Posterior vena cava (tissue), 2 donors: Measurements from ENCODE around the gene CCL18. TPM values are rescaled to one million over a fixed set of nuclear protein-coding genes. Genes with fewer than 3 reads are reported as not detected.
"Not testable (repeated sequence)": the region's sequence is repeated elsewhere in the genome, so short reads cannot be mapped to it uniquely, and the experiment has no call there.

Experiments
- DNase-seq: peaks from one replicate; pipeline ENCODE4 v3.0.0-alpha.2; 2020; ENCODE audit warnings: low spot score
- intact Hi-C, 2 donors: fragments of 100-400 bp; cut with DNase I; formaldehyde crosslinking; loops; one replicate each; pipeline versions ENCODE4 v1.14.1 to v1.14.2; 2022 to 2023
- total RNA-seq, 2 donors: library from RNA; stranded (reverse); fragmentation: NEBNext Ultra II Directional; extraction: Animal tissue kit (Norgen Biotek cat#: 25700); gene quantifications; one replicate each; pipeline ENCODE4 v1.2.1, GENCODE V29; 2021
- donor health status: DM: yes; HTN: yes; CAD: no.
- donor health status: DM: yes; HTN: yes; CAD: no.

Gene CCL18
- total RNA-seq, 2 donors from 2014 or later, result 3.2 to 28.5 TPM

DNA sequence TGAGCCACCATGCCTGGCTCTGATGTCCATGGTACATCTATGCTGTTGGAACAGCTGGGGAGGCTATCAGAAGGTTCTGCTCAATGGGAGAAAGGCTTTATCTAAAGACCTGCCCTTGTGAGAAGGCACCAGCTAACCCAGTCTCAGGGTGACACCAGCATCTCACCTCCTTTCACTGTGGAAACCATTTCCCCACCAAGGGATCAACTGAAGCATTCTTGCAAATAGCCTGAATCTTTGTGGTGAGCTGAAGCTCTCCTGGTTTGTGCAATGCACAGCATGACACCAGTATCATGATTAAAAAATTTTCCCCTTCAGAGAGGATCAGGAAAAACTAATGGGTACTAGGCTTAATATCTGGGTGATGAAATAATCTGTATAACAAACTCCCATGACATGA is 5.1 kb downstream of the CCL18 start:
- no peak for DNase-seq
- intact Hi-C loops, result no loop called here

DNA sequence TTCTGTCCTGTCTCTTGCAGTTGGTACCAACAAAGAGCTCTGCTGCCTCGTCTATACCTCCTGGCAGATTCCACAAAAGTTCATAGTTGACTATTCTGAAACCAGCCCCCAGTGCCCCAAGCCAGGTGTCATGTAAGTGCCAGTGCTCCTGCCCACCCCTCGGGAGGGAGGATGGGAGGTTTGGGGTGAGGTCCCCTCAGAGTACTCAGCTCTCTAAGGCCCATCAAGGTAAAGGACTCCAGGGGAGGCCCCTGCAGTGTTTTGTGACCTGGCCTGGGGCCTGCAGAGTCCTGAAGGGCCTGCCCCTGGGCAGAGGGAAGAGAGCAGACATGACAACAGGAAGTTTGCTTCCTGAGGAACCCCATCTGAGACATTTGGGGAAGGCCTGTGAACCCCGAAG is 6.4 kb downstream of the CCL18 start:
- DNase-seq, result no peak
- intact Hi-C loops, result no loop called here

- intact Hi-C loops, result no loop called here
- no peak for DNase-seq
Measured at GRCh38 chr17:36071751-36072150, 7.7 kb downstream of the CCL18 start.

DNA sequence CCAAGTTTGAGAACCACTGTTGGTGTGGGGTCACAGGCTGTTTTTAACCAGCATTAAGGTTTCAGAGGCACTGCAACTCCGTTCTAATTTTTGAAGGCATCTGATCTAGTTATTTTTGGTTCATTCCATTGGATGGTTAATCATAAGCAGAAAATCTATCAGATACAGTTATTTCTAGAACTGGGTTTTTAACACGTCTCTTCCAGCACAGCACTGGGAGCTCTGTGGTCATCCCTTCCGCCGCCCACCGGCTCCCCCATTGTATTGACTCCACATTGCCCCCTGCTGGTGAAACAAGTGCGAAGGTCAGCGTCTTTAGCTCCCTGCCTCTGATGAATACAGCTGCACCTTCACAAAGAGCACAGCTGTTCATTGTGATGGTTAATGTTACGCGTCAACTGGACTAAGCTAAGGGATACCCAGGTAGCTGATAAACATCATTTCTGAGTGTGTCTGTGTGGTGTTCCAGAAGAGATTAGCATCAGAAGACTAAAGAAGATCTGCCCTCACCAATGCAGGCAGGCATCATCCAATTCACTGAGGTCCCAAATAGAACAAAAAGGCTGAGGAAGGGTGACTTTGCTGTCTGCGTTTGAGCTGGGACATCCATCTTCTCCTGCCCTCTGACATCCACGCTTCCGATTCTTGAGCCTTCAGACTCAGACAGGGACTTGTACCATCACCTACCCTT is 8.5 kb downstream of the CCL18 start:
- intact Hi-C loops, result no loop called here
- DNase-seq, result peak; percentile 89

- intact Hi-C loops, result no loop called here
- no peak for DNase-seq
Measured at GRCh38 chr17:36074365-36074764, 10.3 kb downstream of the CCL18 start.

DNA sequence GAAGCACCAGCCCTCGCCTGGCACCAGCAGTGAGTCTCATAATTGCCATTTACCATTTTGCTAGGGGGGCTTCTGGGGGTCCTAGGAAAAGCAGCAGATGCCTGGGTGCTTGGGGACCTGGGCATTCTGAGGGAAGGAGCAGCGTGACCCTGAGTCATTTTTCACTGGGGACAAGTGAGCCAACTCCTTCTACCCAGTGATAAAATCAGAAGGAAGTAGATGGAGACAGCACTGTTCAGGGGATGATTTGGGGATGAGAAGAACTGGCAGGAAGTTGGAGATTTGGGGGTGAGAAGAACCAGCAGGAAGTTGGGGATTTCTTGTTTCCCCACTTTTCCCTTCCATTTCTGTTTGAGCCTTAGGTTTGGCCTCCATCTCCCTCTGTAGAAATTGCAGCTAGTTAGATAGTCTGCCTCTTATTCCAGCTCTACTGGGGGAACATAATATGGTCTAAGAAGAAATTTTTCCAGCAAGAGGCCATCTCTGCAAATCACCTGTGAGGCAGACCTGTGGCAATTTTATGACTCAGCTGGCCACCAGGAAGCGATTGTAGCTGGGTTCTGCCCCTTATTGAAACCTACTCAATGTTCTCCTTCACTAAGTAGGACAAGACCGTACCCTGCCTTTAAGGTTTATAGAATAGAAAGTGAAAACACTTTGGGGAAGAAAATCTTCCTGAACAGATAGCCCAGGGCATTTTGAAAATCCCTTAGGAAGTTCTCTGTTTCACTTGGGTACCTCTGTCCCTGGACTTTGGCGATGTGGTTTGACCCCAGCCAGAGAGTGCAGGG is 17.8 kb downstream of the CCL18 start:
- intact Hi-C loops, DNase-seq: not testable (repeated sequence)

- intact Hi-C loops, DNase-seq: not testable (repeated sequence)
Measured at GRCh38 chr17:36082482-36083120, 18.5 kb downstream of the CCL18 start.

GRCh38 chr17:36083691-36084090 is 19.6 kb downstream of the CCL18 start:
- intact Hi-C loops, DNase-seq: not testable (repeated sequence)

DNA sequence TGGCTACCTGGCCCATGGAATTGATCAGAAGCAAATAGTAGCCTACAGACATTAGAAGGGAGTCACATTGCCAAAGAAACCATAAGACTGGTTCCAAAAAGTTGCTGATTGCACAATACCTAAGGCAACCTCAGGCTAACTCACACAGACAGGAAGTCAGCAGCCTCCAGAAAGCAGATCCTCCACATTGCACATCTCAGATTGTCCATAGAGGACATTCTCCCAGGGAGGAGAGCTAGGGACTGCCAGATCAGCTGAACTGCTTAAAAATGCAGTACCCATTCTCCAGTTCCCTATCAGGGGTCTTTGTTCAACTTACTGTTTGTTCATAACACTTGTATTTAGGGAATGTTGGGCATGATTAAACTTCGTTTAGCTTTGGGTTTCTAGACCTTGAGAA is 21.7 kb downstream of the CCL18 start:
- intact Hi-C loops, result no loop called here
- no peak for DNase-seq

GRCh38 chr17:36086791-36087190 is 22.7 kb downstream of the CCL18 start:
- intact Hi-C loops, result no loop called here
- DNase-seq, result no peak

DNA sequence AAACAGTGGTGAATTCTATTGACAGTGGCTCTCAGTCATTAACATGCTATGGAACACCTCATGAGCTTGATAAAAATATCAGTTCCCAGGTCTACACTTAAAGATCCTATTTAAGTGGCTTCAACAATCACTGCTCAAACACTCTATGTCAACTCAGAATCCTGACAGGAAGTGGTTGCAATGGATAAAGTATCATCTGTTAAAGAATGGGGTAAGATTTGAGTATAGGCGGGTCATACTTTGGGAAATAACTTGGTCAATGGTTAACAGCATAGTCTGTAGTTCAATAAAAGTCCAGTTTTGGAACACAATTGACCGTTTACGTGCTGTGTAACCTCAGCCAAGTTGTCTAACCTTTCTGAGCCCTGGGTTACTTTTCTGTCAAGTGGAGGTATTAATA is 23.4 kb downstream of the CCL18 start:
- intact Hi-C loops, DNase-seq: not testable (repeated sequence)

DNA sequence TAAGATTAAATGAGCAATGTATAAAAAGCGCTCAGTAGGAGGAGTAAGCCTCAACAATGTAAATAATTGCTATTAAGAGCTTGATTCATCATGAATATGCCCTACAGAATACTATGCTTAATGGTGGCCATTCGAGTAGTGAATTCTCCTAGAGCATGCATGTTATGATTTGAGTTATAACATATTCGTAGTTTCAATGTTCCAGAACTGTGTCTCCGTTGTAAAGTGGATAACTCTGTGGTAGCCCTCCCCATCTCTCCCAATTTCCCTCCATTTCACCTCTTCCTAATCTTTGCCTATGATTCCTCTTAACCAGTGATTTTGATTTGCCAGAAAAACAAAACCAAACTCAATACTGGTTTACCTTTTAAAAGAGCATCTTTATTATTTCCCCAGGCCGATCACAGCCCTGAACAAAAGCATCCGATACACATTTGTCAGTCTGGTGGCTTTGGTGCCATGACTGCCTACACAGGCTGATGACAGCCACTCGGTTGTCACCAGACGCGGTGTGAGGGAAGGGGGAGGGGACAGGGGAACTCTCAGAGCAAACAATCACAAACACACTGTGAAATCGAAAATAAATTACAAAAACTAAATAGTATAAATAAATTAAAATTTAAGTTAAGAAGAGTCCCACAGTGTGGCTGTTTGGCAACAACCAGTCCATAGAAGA is 24.0 kb downstream of the CCL18 start:
- intact Hi-C loops, DNase-seq: not testable (repeated sequence)

DNA sequence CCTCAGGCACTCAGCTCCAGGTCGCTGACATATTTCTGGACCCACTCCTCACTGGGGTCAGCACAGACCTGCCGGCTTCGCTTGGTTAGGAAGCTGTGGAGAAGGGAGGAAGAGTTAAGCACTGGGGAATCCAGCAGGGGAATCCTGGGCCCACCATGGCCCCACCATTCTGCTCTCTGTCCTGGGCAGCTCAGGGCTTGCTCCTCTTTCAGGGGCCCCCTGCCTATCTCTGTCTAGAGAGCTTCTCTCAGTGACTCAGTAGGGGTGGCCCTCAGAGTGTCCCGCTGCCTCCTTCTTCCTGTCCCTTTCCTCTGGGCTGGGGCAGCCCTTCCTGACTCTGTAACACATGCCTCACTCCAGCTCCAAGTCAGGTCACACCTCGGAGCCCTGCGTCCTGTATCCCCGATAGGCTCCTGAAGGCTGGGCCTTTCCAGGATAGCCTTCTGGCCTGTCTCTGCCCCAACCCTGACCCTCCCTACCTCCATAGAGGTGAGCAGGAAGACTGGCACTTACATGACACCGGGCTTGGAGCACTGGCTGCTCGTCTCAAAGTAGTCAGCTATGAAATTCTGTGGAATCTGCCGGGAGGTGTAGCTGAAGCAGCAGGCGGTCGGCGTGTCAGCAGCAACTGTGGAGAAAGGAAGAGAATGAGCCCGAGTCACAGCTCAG is 24.7 kb downstream of the CCL18 start:
- intact Hi-C loops, result no loop called here
- no peak for DNase-seq

DNA sequence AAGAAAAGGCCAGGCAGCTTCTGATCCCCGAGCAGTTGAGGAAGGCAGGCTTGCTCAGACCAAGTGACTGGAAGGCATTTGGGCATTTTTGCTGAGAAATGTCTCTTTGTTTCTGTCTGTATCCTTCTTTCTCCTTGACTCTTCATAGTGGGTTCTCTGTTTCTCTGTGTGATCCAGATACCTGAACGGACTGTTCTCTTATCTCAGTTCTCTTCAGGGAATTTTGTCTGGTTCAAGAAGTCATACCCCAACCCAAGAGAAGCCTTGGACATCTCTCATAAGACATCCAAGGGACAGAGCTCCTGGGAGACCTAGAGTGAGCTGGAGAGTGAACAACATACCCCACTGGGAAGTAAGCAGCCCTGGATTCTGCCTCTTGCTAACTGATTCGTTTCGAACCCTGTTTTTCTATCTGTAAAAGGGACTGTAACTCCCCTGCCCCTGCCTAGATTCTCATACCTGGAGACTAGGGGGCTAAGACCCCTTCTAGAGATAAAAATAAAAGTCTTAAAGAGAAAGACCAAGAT is 25.3 kb downstream of the CCL18 start:
- no peak for DNase-seq
- intact Hi-C loops, result no loop called here

GRCh38 chr17:36089888-36090836 is 26.1 kb downstream of the CCL18 start, which contains the start of gene CCL3:
CCL3 (minus strand) TSS chr17:36090143; CDS start chr17:36090058, 85 bp downstream.
- intact Hi-C loops, result no loop called here
- DNase-seq, result no peak

DNA sequence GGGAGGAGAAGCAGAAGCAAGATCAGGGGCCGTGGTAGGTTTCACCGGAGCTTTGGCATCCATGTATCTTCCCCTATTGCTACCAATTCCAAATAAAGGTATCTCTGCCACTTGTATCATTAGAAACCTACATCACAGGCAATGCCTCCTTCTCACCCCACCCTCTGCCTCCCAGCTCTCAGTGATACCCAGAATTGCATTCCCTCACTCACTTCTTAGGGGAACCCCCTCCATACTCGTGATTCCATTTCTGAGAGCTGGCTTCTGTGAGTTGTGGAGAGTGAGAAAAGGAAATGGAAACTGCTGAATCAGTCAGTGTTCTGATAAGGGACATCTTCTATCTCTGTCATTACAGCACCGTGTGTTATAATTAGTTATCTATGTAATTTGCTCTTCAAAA is 28.2 kb downstream of the CCL18 start:
- intact Hi-C loops, result no loop called here
- DNase-seq, result no peak

DNA sequence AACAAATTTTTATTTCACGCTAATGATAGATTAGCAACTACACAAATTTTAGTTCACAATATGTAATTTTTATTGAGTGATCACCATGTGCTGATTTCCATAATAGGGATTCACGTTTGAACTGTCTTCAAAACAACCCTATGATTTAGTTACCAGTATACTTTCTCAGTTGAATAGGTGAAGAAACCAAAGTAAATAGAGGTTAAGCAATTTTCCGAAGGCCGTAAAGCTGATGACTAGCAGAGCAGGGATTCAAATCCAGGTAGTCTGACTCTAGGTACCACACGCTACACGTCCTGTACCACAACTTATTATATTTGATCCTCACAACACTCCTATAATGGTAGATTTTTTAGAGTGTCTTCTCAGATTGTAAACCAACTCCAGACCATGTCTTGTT is 28.6 kb downstream of the CCL18 start:
- DNase-seq, intact Hi-C loops: not testable (repeated sequence)

GRCh38 chr17:36094232-36094631 is 30.2 kb downstream of the CCL18 start:
- no peak for DNase-seq
- intact Hi-C loops, result no loop called here
